ENCODE results near the gene GLUD1.

GLUD1 gene

GRCh38 chr10:87038286-87038717 is 56.3 kb downstream of the GLUD1 start:
- no peaks in the 10 kb centered on the region for H3K9me3 ChIP-seq (ENCODE audit: control insufficient read depth, insufficient read depth, low read depth, low read length)
- CTCF ChIA-PET: interaction anchor here (0.6 kb wide), 1 partner anchor 100 kb away, joined by 7 read pairs; no protein-coding TSS in a partner anchor
- TF ChIP-seq ZNF544 (tag by site-specific recombination; IDR thresholded peaks at IDR 0.05) (no peak), ZIC2 (tag by site-specific recombination; IDR thresholded peaks at IDR 0.05) (peak; percentile 39; the same call in 1 of the 2 replicates), ZNF626 (tag by site-specific recombination; IDR thresholded peaks at IDR 0.05) (no peak), ZSCAN23 (tag by site-specific recombination; IDR thresholded peaks at IDR 0.05) (no peak)

GRCh38 chr10:87036623-87037022 is 58.0 kb downstream of the GLUD1 start:
- no peaks in the 10 kb centered on the region for H3K9me3 ChIP-seq (ENCODE audit: control insufficient read depth, insufficient read depth, low read depth, low read length)
- H3K4me1 ChIP-seq (ENCODE audit: control insufficient read depth, insufficient read depth, low read length): no peaks in the 10 kb centered on the region
- H3K4me3 ChIP-seq (ENCODE audit: low read depth, low read length): no peak overlapping the region
- TF ChIP-seq ZBTB49 (tag by site-specific recombination; IDR thresholded peaks at IDR 0.05; ENCODE audit: low read depth) (no peak), ZNF37A (tag by site-specific recombination; IDR thresholded peaks at IDR 0.05) (no peak), ZNF350 (tag by site-specific recombination; IDR thresholded peaks at IDR 0.05) (no peak), ZSCAN30 (tag by site-specific recombination; IDR thresholded peaks at IDR 0.05) (no peak), ZNF366 (tag by site-specific recombination; conservative IDR thresholded peaks at IDR 0.05) (no peak), ZBTB26 (tag by site-specific recombination; optimal IDR thresholded peaks at IDR 0.05) (no peak), ZNF670 (tag by site-specific recombination; IDR thresholded peaks at IDR 0.05; ENCODE audit: low read depth) (no peak), ZBTB21 (tag by site-specific recombination; IDR thresholded peaks at IDR 0.05) (no peak), ZNF112 (tag by site-specific recombination; IDR thresholded peaks at IDR 0.05) (no peak), ZEB2 (tag by site-specific recombination; IDR thresholded peaks at IDR 0.05) (no peak), ZFP41 (tag by site-specific recombination; IDR thresholded peaks at IDR 0.05; ENCODE audit: borderline replicate concordance) (no peak)
- no peak overlapping the region for H3K27ac ChIP-seq (ENCODE audit: extremely low read depth, low read depth, low read length)
- CTCF ChIA-PET: interaction anchor here (0.6 kb wide), 1 partner anchor 118 kb away, joined by 3 read pairs; no protein-coding TSS in a partner anchor
- H3K36me3 ChIP-seq (ENCODE audit: control insufficient read depth in 2 of 2, insufficient read depth in 1 of 2, low read length in 2 of 2): no peaks in the 10 kb centered on the region
- POLR2A ChIA-PET: no interaction called here

More at GRCh38 chr10:87038286-87038717, 56.3 kb downstream of the GLUD1 start:
- POLR2A ChIA-PET: interaction anchor here (0.5 kb wide), 1 partner anchor 11 kb away, joined by 3 read pairs; no protein-coding TSS in a partner anchor
- Histone ChIP-seq H3K4me1 (ENCODE audit: control insufficient read depth, insufficient read depth, low read length) (no peaks in the 10 kb centered on the region), H3K36me3 (ENCODE audit: control insufficient read depth in 2 of 2, insufficient read depth in 1 of 2, low read length in 2 of 2) (no peaks in the 10 kb centered on the region), H3K4me3 (ENCODE audit: low read depth, low read length) (no peak overlapping the region), H3K27ac (ENCODE audit: extremely low read depth, low read depth, low read length) (no peak overlapping the region)

- H3K36me3 ChIP-seq (ENCODE audit: control insufficient read depth in 2 of 2, insufficient read depth in 1 of 2, low read length in 2 of 2): no peaks in the 10 kb centered on the region
- no peak overlapping the region for H3K4me3 ChIP-seq (ENCODE audit: low read depth, low read length)
- POLR2A ChIA-PET: no interaction called here
- H3K9me3 ChIP-seq (ENCODE audit: control insufficient read depth, insufficient read depth, low read depth, low read length): no peaks in the 10 kb centered on the region
- CTCF ChIA-PET: interaction anchor here (0.6 kb wide), 1 partner anchor 14 kb away, joined by 3 read pairs; no protein-coding TSS in a partner anchor
- no peaks in the 10 kb centered on the region for H3K4me1 ChIP-seq (ENCODE audit: control insufficient read depth, insufficient read depth, low read length)
- no peak overlapping the region for H3K27ac ChIP-seq (ENCODE audit: extremely low read depth, low read depth, low read length)
- TF ChIP-seq ZNF26 (tag by site-specific recombination; IDR thresholded peaks at IDR 0.05) (0 out of 2 replicates have a peak, but pooled peaks have one; percentile 17), ZNF157 (tag by site-specific recombination; IDR thresholded peaks at IDR 0.05) (no peak), ZNF184 (tag by site-specific recombination; IDR thresholded peaks at IDR 0.05) (0 out of 2 replicates have a peak, but pooled peaks have one; percentile 35), ZNF610 (tag by site-specific recombination; IDR thresholded peaks at IDR 0.05; ENCODE audit: borderline replicate concordance) (peak; percentile 54; the same call in 1 of the 2 replicates), RBAK (tag by site-specific recombination; IDR thresholded peaks at IDR 0.05) (0 out of 2 replicates have a peak, but pooled peaks have one; percentile 27), ZNF626 (tag by site-specific recombination; IDR thresholded peaks at IDR 0.05) (0 out of 2 replicates have a peak, but pooled peaks have one; percentile 10), PRDM6 (tag by site-specific recombination; IDR thresholded peaks at IDR 0.05) (no peak), ZNF529 (tag by site-specific recombination; IDR thresholded peaks at IDR 0.05; ENCODE audit: insufficient replicate concordance) (peak; percentile 83), ZBTB26 (tag by site-specific recombination; optimal IDR thresholded peaks at IDR 0.05) (no peak)
Observed at GRCh38 chr10:87030912-87031635, 63.6 kb downstream of the GLUD1 start.
